SU-DHL-6 (cell line): ENCODE measurements around the gene FKTN.

Experiments used
- CTCF ChIP-seq: fragments of 200-600 bp; sonication (generic); IDR thresholded peaks from one replicate; pipeline ENCODE4 v1.5.1; 2017; ENCODE audit warnings: antibody characterized with exemption, mild to moderate bottlenecking, low read length, moderate library complexity; ENCODE audit not compliant: insufficient read depth, poor library complexity, severe bottlenecking
- EZH2phosphoT487 ChIP-seq: fragments of 200-600 bp; sonication (generic), shearing (Covaris generic); conservative IDR thresholded peaks from 2 replicates; pipeline ENCODE4 v1.6.1; 2018; ENCODE audit warnings: mild to moderate bottlenecking, antibody characterized with exemption, low read length, moderate library complexity, mixed read lengths

- TF ChIP-seq EZH2phosphoT487 (no peak), CTCF (no peak)
These were observed 74.9 kb downstream of the FKTN start for GRCh38 chr9:105632807-105633206.
